ENCODE results near the gene CEP164. TPM values are rescaled to one million over a fixed set of nuclear protein-coding genes. Genes with fewer than 3 reads are reported as not detected.
A peak's percentile ranks its signal among the peaks of the same experiment; 100 is the strongest.

Gene CEP164
- total RNA-seq, 1 donor from 2014 or later, result 15.1 TPM

- Histone ChIP-seq H3K4me1 (peaks cover 0 to 2% of the 10 kb centered on the region in 2 donors), H3K4me3 (no peak overlapping the region), H3K9me3 (no peaks in the 10 kb centered on the region), H3K27me3 (no peaks in the 10 kb centered on the region), H3K36me3 (no peaks in the 10 kb centered on the region), H3K27ac (no peak overlapping the region)
- intact Hi-C loops (cut with DNase I), result no loop called here
- no peak for TF ChIP-seq CTCF (IDR thresholded peaks at IDR 0.05)
- DNase-seq (ENCODE audit: low spot score in 2 of 2), result no peak
Observed at GRCh38 chr11:117305145-117305544, 22.5 kb upstream of the CEP164 start.

DNA sequence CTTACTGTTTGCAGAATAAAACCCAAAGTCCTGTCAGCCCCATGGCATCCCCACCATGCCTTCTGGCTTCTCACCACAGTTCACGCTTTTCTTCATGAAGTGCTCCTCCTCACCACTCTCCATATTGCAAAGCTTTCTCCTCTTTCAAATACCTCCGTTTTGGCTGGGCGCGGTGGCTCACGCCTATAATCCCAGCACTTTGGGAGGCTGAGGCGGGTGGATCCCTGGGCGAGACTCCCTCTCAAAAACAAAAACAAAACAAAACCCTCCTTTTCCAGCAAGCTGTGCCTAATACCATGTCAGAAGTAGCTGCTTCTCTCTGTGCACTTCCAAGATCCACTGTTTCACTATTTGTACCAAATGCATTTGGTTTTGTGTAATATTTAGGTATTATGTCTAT, 18.3 kb upstream of the CEP164 start:
- no peak for DNase-seq (ENCODE audit: low spot score in 2 of 2)
- Histone ChIP-seq H3K27ac (no peak overlapping the region), H3K9me3 (no peaks in the 10 kb centered on the region), H3K27me3 (no peaks in the 10 kb centered on the region), H3K36me3 (no peaks in the 10 kb centered on the region), H3K4me3 (no peak overlapping the region), H3K4me1 (peaks cover 0 to under 1% of the 10 kb centered on the region in 2 donors)
- intact Hi-C loops (cut with DNase I), result no loop called here
- TF ChIP-seq CTCF (IDR thresholded peaks at IDR 0.05), result no peak

DNA sequence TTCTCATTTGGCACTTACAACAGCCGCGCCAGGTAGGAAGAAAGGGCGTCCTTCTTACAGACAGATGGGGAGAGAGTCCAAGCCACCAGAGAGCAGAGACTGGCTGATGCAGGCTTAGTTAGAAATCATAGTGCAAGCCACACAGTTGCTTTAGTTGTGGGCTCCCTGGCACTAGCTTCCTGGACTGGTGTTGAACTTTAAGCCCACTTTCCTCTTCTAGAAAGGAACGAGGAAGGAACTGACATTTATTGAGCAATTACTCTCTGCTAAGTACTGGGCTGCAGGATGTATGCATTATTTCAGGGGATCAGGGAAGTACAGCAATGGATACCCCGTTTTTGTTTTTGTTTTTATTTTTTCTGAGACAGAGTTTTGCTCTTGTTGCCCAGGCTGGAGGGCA, 14.6 kb upstream of the CEP164 start:
- Histone ChIP-seq H3K27ac (no peak overlapping the region), H3K27me3 (no peaks in the 10 kb centered on the region), H3K36me3 (no peaks in the 10 kb centered on the region), H3K9me3 (no peaks in the 10 kb centered on the region), H3K4me3 (no peak overlapping the region), H3K4me1 (peaks cover 6 to 12% of the 10 kb centered on the region in 2 donors)
- intact Hi-C loops (cut with DNase I), result loop anchor here (10.0 kb wide), 1 partner anchor 138 kb away; the partner anchor contains the start of gene SIDT2
- no peak for TF ChIP-seq CTCF (IDR thresholded peaks at IDR 0.05)
- DNase-seq (ENCODE audit: low spot score in 2 of 2), result no peak

DNA sequence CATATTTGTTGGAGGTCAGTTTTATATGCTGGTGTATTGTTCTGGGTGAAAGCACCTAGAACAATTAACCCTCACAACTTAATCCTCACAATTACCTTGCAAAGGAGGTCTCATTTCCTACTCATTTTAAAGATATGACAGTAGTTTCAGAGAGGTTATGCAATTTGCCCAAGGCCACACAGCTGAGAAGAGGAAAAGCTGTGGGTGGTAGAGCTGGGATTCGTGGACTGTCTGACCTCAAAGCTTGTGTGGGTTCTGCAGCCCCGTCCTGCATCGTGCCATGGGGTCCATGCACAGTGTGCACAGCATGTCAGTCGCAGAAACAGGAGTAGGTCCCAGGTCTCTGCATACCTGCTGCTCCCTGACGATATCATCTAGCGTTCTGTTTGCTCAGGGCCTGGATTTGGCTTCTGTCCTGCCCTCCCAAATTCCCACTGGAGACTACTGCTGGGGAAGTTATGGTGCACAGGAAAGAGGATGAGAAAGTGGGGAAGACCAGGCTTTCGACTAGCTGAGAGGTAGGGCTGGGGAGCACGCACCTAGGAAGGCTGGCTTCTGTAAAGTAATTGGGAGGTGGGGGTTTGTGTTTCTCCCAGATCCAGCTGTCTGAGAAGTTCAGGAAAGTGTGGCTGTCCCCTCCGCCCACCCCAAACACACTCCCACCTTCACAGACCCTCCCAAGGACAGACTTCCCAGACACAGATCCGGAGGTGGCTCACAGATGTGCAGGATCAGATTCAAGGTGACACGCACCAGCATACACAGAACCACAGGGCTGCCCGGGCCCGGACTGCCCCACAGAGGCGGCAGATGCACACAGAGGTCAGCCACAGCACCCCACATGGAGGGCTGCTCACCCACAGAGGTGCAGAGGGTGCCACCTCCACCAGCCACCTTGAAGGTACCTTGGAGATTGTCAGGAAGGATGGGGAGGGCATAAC, 13.6 kb upstream of the CEP164 start:
- DNase-seq (ENCODE audit: low spot score in 2 of 2), result no peak
- no peak overlapping the region for H3K27ac ChIP-seq
- no peaks in the 10 kb centered on the region for H3K9me3 ChIP-seq
- TF ChIP-seq CTCF (IDR thresholded peaks at IDR 0.05), result no peak
- H3K27me3 ChIP-seq, result no peaks in the 10 kb centered on the region
- H3K4me1 ChIP-seq, result peaks cover 6 to 12% of the 10 kb centered on the region in 2 donors
- H3K4me3 ChIP-seq, result peak overlapping the region; percentile 80 to 95
- no peaks in the 10 kb centered on the region for H3K36me3 ChIP-seq
- intact Hi-C loops (cut with DNase I), result loop anchor here (10.0 kb wide), 1 partner anchor 139 kb away; the partner anchor contains the start of gene SIDT2

DNA sequence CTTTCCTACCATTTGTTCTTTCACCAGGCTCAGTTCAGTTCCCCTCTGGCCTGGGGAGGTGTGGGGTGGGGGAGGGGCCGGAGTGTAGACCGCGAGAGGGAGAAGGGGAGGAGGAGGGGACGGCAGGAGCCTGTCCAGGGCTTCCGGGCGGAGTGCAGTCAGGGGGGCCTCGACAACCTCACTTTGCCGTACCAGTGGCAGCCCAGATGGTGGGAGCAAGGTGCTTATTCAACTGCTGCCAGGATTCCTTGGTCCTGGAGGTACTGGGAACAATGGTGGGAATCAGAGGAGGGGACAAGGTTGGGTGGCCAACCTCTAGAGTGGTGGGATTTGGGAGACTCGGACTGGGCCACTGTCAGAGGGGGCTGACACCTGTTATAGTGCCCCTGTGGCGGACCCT, 12.8 kb upstream of the CEP164 start:
- Histone ChIP-seq H3K4me3 (peak overlapping the region; percentile 80 to 95), H3K4me1 (peaks cover 6 to 13% of the 10 kb centered on the region in 2 donors), H3K36me3 (no peaks in the 10 kb centered on the region), H3K27me3 (no peaks in the 10 kb centered on the region), H3K9me3 (no peaks in the 10 kb centered on the region), H3K27ac (no peak overlapping the region)
- intact Hi-C loops (cut with DNase I), result loop anchor here (10.0 kb wide), 1 partner anchor 140 kb away; the partner anchor contains the start of gene SIDT2
- TF ChIP-seq CTCF (IDR thresholded peaks at IDR 0.05), result no peak
- DNase-seq (ENCODE audit: low spot score in 2 of 2), result no peak
